Fibroblast of lung (primary cell): Measurements from ENCODE around the gene DUS2. TPM values are rescaled to one million over a fixed set of nuclear protein-coding genes. Genes with fewer than 3 reads are reported as not detected.

Experiments
- DNase-seq, 2 donors: peaks; one replicate each; pipeline versions ENCODE4 v3.0.0 to v3.0.0-alpha.2; 2010; ENCODE audit warnings: low read depth in 2 of 2
- H2AFZ ChIP-seq: 2 replicates; pipeline ENCODE4 v1.5.1; 2012; ENCODE audit warnings: low read length, control low read depth, inconsistent platforms
- H3K27ac ChIP-seq: 2 replicates; pipeline ENCODE4 v1.5.1; 2011; ENCODE audit warnings: low read length, control low read depth; ENCODE audit not compliant: insufficient read depth
- H3K27me3 ChIP-seq: 2 replicates; pipeline ENCODE4 v1.5.1; 2011; ENCODE audit warnings: mild to moderate bottlenecking, low read length; ENCODE audit not compliant: control insufficient read depth, insufficient read depth
- H3K36me3 ChIP-seq: 2 replicates; pipeline ENCODE4 v1.5.1; 2011; ENCODE audit warnings: low read length; ENCODE audit not compliant: control insufficient read depth, insufficient read depth
- H3K4me1 ChIP-seq: 2 replicates; pipeline ENCODE4 v1.5.1; 2011; ENCODE audit warnings: low read length; ENCODE audit not compliant: control insufficient read depth, insufficient read depth; ENCODE audit errors: extremely low read depth
- H3K4me2 ChIP-seq: 2 replicates; pipeline ENCODE4 v1.5.1; 2011; ENCODE audit warnings: low read length, control low read depth; ENCODE audit not compliant: insufficient read depth; ENCODE audit errors: extremely low read depth
- H3K4me3 ChIP-seq, 4 experiments: fragments of 200-600 bp in 1 of 4; sonication (generic) in 1 of 4; replicated peaks in 1 of 4; 2 replicates each; pipeline ENCODE4 v1.5.1; 2011 to 2016; ENCODE audit warnings: low read length in 4 of 4, low read depth in 3 of 4, mild to moderate bottlenecking in 3 of 4, control low read depth in 2 of 4, inconsistent platforms in 1 of 4, mixed read lengths in 1 of 4; ENCODE audit not compliant: insufficient read depth in 1 of 4; ENCODE audit errors: control extremely low read depth in 1 of 4
- H3K79me2 ChIP-seq: 2 replicates; pipeline ENCODE4 v1.5.1; 2012; ENCODE audit warnings: mild to moderate bottlenecking, low read length, inconsistent platforms; ENCODE audit not compliant: control insufficient read depth, insufficient read depth
- H3K9ac ChIP-seq: 2 replicates; pipeline ENCODE4 v1.5.1; 2011; ENCODE audit warnings: mild to moderate bottlenecking, low read length, control low read depth; ENCODE audit not compliant: insufficient read depth
- H3K9me3 ChIP-seq: 2 replicates; pipeline ENCODE4 v1.5.1; 2012; ENCODE audit warnings: low read depth, low read length; ENCODE audit not compliant: control insufficient read depth, insufficient read depth
- H4K20me1 ChIP-seq: 2 replicates; pipeline ENCODE4 v1.5.1; 2011; ENCODE audit warnings: low read length; ENCODE audit not compliant: control insufficient read depth, insufficient read depth; ENCODE audit errors: extremely low read depth
- EZH2 ChIP-seq: IDR thresholded peaks from 2 replicates; pipeline ENCODE4 v1.5.1; 2012; ENCODE audit warnings: low read length, control low read depth, mild to moderate bottlenecking; ENCODE audit errors: missing control alignments
- polyA plus RNA-seq, 2 donors: library from polyadenylated mRNA; depleted of rRNA in 1 of 2; stranded (reverse) in 1 of 2; unstranded in 1 of 2; fragments of >200 nt; gene quantifications; 2 replicates each; pipeline ENCODE4 v1.2.1, GENCODE V29; 2011 to 2012; ENCODE audit warnings: missing spikeins in 1 of 2
- total RNA-seq: library from RNA; depleted of rRNA; stranded (reverse); fragments of >200 nt; gene quantifications from 2 replicates; pipeline ENCODE4 v1.2.1, GENCODE V29; 2014
- TF ChIP-seq, protein P1 (sequence below), 2 donors: IDR thresholded peaks in 1 of 2; conservative IDR thresholded peaks in 1 of 2; 1 replicate in 1 of 2; 2 replicates in 1 of 2; pipeline ENCODE4 v1.5.1; 2011 to 2012; ENCODE audit warnings: low read length in 2 of 2, control low read depth in 1 of 2, inconsistent platforms in 1 of 2, low read depth in 1 of 2, mild to moderate bottlenecking in 1 of 2

DUS2 gene
- total and polyA plus RNA-seq, 2 donors (not counting 1 experiment from before 2014, with no cell fraction given), result 10.2 to 16.8 TPM

DNA sequence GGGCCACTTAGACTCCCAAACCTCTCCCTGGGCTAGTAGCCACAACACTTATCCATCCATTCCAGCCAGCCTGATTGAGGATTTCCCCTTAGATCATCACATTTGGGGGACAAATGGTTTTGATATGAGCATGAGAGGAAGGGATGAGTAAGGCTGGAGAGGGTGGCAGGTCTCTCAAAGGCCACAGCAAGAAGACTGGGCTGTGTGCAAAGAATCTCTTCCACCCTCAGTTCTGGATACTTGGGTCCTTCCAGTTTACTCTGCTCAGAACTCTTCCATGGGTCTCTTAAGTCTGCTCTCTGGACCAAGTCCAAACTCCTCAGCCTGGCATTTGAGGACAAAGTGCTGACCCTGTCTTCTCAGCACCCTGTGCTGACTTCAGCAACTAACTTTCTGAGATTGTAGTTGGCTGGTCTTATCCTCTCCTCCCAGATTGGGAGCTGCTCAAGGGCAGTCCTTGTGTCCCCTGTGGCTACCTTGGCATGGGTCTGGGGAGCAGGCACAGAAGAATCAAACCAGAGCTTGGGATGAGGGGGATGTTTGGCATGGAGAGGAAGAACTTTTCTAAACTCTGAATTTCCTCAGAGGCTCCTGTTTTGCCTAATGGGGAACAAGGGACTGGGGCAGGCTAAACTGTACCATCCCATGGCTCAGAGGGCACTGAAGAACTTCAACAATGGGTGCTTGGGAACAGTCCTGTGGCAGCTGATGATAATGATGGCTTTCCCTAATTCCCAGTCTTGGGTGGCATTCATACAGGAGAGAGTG is 59.0 kb downstream of the DUS2 start:
- Histone ChIP-seq H4K20me1 (peaks cover 1% of the 10 kb centered on the region), H3K27ac (no peak overlapping the region), H2AFZ (no peak overlapping the region), H3K4me3 (no peak overlapping the region), H3K4me2 (no peak overlapping the region), H3K9me3 (no peaks in the 10 kb centered on the region), H3K79me2 (peaks cover 13% of the 10 kb centered on the region), H3K4me1 (peaks cover 17% of the 10 kb centered on the region), H3K27me3 (no peaks in the 10 kb centered on the region), H3K36me3 (no peaks in the 10 kb centered on the region), H3K9ac (no peak overlapping the region)
- TF ChIP-seq, protein P1, sequence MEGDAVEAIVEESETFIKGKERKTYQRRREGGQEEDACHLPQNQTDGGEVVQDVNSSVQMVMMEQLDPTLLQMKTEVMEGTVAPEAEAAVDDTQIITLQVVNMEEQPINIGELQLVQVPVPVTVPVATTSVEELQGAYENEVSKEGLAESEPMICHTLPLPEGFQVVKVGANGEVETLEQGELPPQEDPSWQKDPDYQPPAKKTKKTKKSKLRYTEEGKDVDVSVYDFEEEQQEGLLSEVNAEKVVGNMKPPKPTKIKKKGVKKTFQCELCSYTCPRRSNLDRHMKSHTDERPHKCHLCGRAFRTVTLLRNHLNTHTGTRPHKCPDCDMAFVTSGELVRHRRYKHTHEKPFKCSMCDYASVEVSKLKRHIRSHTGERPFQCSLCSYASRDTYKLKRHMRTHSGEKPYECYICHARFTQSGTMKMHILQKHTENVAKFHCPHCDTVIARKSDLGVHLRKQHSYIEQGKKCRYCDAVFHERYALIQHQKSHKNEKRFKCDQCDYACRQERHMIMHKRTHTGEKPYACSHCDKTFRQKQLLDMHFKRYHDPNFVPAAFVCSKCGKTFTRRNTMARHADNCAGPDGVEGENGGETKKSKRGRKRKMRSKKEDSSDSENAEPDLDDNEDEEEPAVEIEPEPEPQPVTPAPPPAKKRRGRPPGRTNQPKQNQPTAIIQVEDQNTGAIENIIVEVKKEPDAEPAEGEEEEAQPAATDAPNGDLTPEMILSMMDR (conservative IDR thresholded peaks at IDR 0.05 in 1 of 2, IDR thresholded peaks at IDR 0.05 in 1 of 2; ENCODE audit: low read depth in 1 of 2, low read length in 2 of 2), result no peak
- TF ChIP-seq EZH2, result no peak
- DNase-seq, result no peak

DNA sequence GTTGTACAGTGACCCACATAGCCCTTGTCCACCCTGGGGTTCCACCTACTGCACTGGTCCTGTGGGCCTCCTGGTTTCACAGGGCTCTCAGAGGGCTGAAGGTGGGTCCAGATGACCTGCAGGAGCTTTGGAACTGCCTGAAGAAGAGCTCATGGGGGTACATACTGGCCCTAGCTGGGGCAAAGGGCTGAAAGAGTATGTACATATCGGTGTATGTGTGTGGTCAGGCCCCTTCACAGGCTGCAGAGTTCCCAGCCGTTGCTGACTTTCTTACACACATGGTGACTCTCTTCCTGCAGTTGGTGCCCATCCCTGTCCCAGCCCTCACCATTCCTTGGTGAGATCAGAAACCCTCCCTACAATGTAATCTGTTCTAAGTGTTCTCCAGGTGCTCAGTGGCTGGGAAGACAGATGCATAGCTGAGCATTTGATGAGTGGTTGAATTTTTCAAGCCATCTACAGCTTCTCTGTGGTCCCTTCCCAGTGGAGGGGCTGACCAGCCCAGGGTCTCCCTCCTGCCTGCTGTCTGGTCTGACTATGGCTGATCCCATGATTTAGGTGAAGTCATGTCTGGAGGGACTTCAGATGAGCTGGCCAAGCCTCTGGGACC is 59.6 kb downstream of the DUS2 start:
- Histone ChIP-seq H3K27ac (no peak overlapping the region), H3K4me2 (no peak overlapping the region)

DNA sequence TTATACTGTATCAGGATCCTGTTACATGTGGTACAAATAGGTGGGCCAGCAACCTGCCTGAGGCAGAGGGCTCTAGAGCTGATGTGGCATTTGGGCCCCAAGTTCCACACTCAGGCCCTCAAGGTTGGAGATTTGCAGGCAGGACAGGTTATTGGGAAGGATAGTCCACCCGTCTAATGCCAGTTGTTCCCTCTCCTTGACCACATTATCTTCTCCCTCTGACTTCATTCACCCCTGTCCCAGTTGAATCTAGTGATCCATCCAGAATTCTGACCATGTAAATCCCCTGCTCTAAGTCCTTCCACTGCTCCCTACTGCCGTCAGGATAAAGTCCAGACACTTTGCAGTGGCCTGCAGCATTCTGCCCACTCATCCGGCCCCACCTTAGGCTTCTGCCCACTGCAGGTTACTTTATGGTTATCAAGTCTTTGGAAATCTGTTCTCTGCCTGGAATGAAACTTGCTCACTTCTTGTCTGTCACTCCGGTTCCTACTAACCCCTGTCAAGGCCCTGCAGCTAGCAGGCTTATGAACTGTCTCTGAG is 60.2 kb downstream of the DUS2 start:
- H3K9ac ChIP-seq, result no peak overlapping the region
- H3K79me2 ChIP-seq, result peaks cover 23% of the 10 kb centered on the region
- H2AFZ ChIP-seq, result no peak overlapping the region
- H3K36me3 ChIP-seq, result no peaks in the 10 kb centered on the region
- H3K4me1 ChIP-seq, result peaks cover 17% of the 10 kb centered on the region
- H3K27ac ChIP-seq, result no peak overlapping the region
- H3K4me3 ChIP-seq, result no peak overlapping the region
- no peaks in the 10 kb centered on the region for H3K9me3 ChIP-seq
- H4K20me1 ChIP-seq, result peaks cover 1% of the 10 kb centered on the region
- no peak overlapping the region for H3K4me2 ChIP-seq
- TF ChIP-seq, protein P1 (conservative IDR thresholded peaks at IDR 0.05 in 1 of 2, IDR thresholded peaks at IDR 0.05 in 1 of 2; ENCODE audit: low read depth in 1 of 2, low read length in 2 of 2), result no peak
- no peak for TF ChIP-seq EZH2
- DNase-seq, result no peak
- H3K27me3 ChIP-seq, result no peaks in the 10 kb centered on the region

More for the DNA sequence above, 59.6 kb downstream of the DUS2 start:
- Histone ChIP-seq H2AFZ (no peak overlapping the region), H3K27me3 (no peaks in the 10 kb centered on the region), H3K36me3 (no peaks in the 10 kb centered on the region), H3K9ac (no peak overlapping the region), H4K20me1 (peaks cover 1% of the 10 kb centered on the region), H3K79me2 (peaks cover 19% of the 10 kb centered on the region), H3K9me3 (no peaks in the 10 kb centered on the region), H3K4me3 (no peak overlapping the region), H3K4me1 (peaks cover 17% of the 10 kb centered on the region)
- DNase-seq, result no peak
- TF ChIP-seq EZH2, result no peak
- TF ChIP-seq, protein P1 (conservative IDR thresholded peaks at IDR 0.05 in 1 of 2, IDR thresholded peaks at IDR 0.05 in 1 of 2; ENCODE audit: low read depth in 1 of 2, low read length in 2 of 2), result no peak
